Activated CD4-positive, CD25-positive, alpha-beta regulatory T cell treated with anti-CD3 and anti-CD28 coated beads, Interleukin-2, amount 50 U/mL, for 24 hours (primary cell): ENCODE data around the gene KRTAP12-3.
"Not testable (repeated sequence)": the region's sequence is repeated elsewhere in the genome, so short reads cannot be mapped to it uniquely, and the experiment has no call there.

Source experiments
- ATAC-seq, 2 donors: fragments of 150-1000 bp; cut with Tn5 transposase; one replicate each; pipeline ENCODE4 v1.10.0; 2021; ENCODE audit warnings: mild to moderate bottlenecking in 1 of 2, moderate library complexity in 1 of 2

KRTAP12-3 gene

DNA sequence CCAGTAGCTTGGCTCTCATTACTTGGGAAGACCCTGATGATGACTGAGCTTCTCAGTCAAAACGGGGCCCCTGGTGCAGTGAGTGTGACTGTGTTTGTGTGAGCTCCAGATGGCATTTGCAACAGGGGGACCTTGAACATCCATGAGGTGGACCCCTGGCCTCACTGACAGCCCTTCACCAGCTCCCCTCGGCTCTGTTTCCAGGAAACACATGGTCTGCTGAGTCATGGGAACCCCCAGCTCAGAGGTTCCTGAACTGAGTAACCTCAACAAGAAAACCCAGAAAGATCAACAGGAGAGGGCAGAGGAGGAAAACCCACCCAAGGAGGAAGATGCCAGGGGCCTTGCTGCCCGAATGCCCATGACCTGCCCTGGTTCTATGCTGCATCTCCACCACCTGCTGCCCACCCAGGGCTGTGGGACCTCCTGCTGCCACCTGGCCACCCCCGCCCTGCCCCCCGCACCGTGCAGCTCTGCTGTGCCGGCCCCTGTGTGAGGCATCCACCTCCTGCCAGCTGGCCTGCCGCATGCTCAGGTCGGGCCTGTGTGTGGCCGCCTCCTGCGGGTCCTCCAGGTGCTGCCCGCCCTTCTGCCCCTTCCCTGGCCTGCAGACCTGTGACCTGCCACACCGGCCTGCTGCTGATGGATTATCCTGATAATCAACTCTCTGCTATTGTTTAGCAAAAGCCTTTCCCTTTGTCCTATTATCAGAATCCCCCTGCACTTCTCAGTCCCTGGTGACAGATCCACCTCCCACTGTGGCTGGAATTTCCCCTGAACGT lies 28.5 kb downstream of the KRTAP12-3 start:
- no peak for ATAC-seq

- ATAC-seq = no peak
Observed at GRCh38 chr21:44686843-44687561, 29.3 kb downstream of the KRTAP12-3 start.

DNA sequence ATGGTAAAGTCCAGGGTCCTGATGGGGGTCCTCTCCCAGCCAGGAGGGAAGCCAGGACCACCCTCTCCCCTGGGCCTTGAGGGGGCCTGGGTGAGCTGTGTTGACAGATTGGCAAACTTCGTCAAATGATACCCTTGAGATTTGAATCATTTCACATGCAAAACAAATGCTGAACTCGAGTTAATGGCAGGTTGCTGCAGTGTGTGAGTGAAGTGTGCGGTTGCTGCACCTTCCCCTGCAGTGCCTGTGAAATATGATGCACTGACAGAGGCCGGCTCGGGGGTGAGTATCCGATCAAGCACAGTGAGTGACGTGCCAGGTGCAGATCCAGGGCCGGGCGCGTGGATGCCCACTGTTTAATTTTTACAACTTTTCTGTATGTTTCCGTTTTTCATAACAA lies 29.9 kb downstream of the KRTAP12-3 start:
- ATAC-seq = no peak

- not testable (repeated sequence) for ATAC-seq
Observed at GRCh38 chr21:44689740-44690139, 32.0 kb downstream of the KRTAP12-3 start.

GRCh38 chr21:44691686-44692085 lies 34.0 kb downstream of the KRTAP12-3 start:
- no peak for ATAC-seq

DNA sequence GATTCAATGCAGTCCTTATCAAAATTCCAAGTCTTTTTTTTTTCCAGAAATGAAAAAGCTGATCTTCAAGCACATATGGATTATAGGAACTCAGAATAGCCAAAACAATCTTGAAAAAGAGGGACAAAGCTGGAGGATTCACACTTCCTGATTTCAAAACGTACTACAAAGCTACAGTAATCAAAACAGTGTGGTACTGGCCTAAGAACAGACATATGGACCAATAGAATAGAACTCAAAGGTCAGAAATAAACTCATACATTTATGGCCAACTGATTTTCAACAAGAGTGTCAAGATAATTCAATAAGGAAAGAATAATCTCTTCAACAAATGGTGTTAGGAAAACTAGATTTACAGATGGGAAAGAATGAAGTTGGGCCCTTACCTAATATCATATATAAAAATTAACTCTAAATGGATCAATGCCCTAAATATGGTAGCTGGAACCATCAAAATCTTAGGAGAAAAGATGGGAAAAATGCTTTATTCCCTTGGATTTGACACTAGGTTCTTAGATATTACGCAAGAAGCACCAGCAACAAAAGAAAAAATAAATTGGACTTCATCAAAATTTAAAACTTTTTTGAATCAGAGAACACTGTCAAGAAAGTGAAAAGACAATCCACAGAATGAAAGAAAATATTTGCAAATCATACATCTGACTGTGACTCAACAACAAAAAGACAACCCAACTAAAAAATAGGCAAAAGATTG lies 35.2 kb downstream of the KRTAP12-3 start:
- ATAC-seq = no peak

DNA sequence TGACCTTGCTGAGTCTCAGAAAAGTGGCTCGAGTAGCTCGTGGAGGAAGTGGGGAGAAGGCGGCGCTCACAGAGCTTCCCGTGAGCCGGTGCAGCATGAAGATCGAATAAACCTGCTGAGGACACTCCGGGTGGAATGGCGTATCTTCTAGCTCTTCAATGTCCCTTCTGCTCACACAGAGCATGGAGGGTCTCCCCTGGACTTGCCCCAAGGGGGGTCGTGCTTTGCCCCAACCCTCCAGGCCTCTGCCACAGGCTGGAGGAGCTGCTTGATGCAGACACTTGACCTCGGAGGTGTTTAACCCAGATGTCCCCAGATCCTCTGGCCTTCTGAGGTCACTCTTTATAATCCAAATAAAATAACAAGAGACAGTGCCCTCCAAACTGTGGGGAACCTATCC lies 37.0 kb downstream of the KRTAP12-3 start:
- ATAC-seq = no peak

GRCh38 chr21:44695184-44695583 lies 37.5 kb downstream of the KRTAP12-3 start:
- ATAC-seq = no peak

GRCh38 chr21:44695641-44696040 lies 37.9 kb downstream of the KRTAP12-3 start:
- ATAC-seq = no peak

DNA sequence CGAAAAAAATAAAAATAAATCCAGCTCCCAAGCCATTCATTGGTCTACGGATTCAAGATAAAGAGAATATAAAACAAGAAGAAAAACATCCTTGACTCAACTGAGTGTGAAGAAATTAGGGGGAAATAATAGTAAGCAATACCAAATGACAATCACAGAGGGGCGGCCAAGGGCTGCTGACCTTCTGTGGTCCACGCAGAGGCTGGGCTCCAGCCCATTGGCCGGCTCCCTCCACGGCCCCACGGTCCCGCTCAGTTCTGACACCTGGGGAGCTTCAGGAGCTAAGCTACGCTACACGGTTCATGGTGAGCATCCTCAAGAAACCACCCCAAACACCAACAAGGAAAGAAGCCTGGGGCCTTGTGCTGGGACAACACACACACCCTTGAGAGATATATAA lies 38.8 kb downstream of the KRTAP12-3 start:
- ATAC-seq = no peak

- ATAC-seq = not testable (repeated sequence)
Observed at GRCh38 chr21:44697172-44697810, 39.6 kb downstream of the KRTAP12-3 start, which contains the start of gene KRTAP10-12. Gene KRTAP10-12, plus strand, starts transcription at chr21:44697172. Its CDS starts 30 bp downstream, at chr21:44697202.

DNA sequence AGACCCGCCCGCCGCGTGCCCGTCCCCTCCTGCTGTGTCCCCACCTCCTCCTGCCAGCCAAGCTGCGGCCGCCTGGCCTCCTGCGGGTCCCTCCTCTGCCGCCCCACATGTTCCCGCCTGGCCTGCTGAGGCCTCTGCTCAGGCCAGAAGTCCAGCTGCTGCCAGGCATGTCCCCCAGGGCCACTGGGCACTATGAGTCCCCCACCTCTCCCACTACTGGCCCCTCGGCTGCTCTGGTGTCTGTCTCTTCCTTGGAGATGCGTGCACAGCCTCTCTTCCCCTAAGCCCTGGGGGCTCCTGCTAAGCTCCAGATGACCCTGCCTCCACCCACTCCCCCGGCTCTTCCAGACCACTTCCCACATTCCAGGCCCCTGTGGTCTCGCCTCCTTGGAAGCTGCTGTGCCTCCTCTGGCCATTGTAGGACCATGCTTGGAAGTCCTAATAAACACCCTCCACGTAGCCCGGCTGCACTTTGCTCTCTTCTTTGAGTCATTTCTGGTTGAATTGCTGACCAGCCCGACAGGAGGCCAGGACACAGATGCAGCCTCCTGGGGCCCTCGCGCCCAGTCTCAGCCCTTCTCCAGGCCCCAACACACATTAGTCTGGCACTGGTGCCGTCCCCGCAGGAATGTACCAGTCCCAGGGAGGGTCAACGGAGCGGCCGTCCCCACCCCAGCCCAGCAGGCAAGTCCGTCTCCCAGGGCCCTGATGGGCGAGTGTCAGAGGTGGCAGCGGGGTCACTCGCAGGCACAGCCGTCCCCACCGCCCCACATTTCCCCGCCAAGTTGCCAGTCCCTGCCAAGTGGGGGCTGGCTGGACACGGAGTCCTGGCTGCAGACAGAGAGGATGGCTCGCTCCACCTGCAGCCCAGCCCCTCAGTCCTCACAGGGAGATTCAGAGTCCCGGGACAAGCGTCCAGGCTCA lies 40.3 kb downstream of the KRTAP12-3 start:
- no peak for ATAC-seq

GRCh38 chr21:44699502-44700001 lies 41.8 kb downstream of the KRTAP12-3 start:
- ATAC-seq = no peak

- ATAC-seq = no peak
Observed at GRCh38 chr21:44700101-44701022, 42.6 kb downstream of the KRTAP12-3 start.

- no peak for ATAC-seq
Observed at GRCh38 chr21:44701023-44701400, 43.3 kb downstream of the KRTAP12-3 start.

GRCh38 chr21:44701541-44701940 lies 43.8 kb downstream of the KRTAP12-3 start:
- ATAC-seq = no peak

GRCh38 chr21:44702111-44702972 lies 44.6 kb downstream of the KRTAP12-3 start:
- no peak for ATAC-seq

DNA sequence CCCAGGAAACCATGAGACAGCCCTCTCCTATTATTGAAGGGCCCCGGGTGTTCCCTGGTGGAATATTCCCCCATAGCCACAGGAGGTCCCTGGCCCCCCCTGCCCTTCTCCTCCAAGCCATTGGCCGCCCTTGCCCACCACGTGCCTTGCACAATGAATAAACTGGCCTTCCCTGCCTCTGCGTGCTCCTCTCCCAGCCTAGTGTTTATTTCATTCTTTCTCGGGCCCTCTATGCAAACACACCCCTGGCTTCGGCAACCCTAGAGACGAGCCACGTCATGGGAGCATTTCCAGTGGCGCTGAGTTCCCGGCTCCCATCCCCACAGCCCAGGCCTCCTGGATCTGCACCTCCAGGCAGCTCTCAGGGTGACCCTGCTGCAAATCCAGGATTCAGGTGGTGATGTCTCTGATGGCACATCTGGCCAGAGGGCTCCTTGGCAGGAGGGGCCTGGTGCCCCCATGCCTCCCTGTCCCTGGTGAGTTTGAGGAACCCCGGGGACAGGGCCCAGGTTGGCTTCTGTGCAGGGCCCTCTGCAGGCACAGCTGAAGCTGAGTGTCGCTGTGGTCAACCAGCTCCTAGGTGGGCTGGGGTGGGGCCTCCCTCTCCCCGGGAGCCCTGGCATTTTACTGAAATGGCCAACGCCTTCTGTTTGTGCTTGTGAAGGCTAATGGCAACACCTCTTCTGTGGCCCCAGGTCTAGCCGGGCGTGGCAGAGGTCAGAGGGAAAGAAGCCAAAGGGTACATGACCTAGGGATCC lies 45.4 kb downstream of the KRTAP12-3 start:
- no peak for ATAC-seq
